Measurements from ENCODE around the gene USP17L13.
"Not testable (repeated sequence)": the region's sequence is repeated elsewhere in the genome, so short reads cannot be mapped to it uniquely, and the experiment has no call there.

- not testable (repeated sequence) for TF ChIP-seq CTCF (IDR thresholded peaks at IDR 0.05; ENCODE audit: insufficient read depth, low read depth, low read length); EZH2 (IDR thresholded peaks at IDR 0.05; ENCODE audit: insufficient read depth, low read length)
Measured at GRCh38 chr4:9238461-9238860, 13.8 kb downstream of the USP17L13 start.

Data from astrocyte (in vitro differentiated cells and primary cell).